Pancreas (tissue), 10 donors: ENCODE data around the gene SLC22A17. TPM values are rescaled to one million over a fixed set of nuclear protein-coding genes. Genes with fewer than 3 reads are reported as not detected.

Source experiments
- ATAC-seq, 4 donors: fragments of 200-7000 bp; cut with Tn5 transposase; one replicate each; pipeline versions ENCODE4 v1.8.0 to v1.9.1; 2020; ENCODE audit warnings: mild to moderate bottlenecking in 4 of 4, moderate library complexity in 4 of 4
- DNase-seq, 6 donors: peaks; one replicate each; pipeline ENCODE4 v3.0.0-alpha.2; 2020
- FAIRE-seq: peaks from 2 replicates; lab custom pipeline; 2012; peaks lifted over from hg19 to GRCh38; lab: Jason Lieb, UNC
- H3K27ac ChIP-seq, 4 donors: fragments of 200-600 bp; sonication (generic); 1 replicate in 3 of 4; 2 replicates in 1 of 4; pipeline versions ENCODE4 v1.5.0 to v1.8.0; 2020
- H3K27me3 ChIP-seq, 4 donors: fragments of 200-600 bp; one replicate each; pipeline ENCODE4 v1.8.0; 2021
- H3K36me3 ChIP-seq, 3 donors: fragments of 200-600 bp; sonication (generic) in 1 of 3; one replicate each; pipeline versions ENCODE4 v1.5.0 to v1.8.0; 2020 to 2021
- H3K4me1 ChIP-seq, 3 donors: fragments of 200-600 bp; one replicate each; pipeline ENCODE4 v1.8.0; 2021
- H3K4me3 ChIP-seq, 4 donors: fragments of 200-600 bp; sonication (generic) in 2 of 4; one replicate each; pipeline versions ENCODE4 v1.5.0 to v1.8.0; 2020 to 2021
- H3K9me3 ChIP-seq, 4 donors: fragments of 200-600 bp; one replicate each; pipeline ENCODE4 v1.8.0; 2021
- WGBS, 2 donors: extraction: QIAGEN DNeasy Blood & Tissue Kit; methylation state at CpG; one replicate each; pipeline ENCODE4 v1.1.7; 2013; 5-methylcytosine and 5-hydroxymethylcytosine counted together
- intact Hi-C, 3 donors: fragments of 100-400 bp; cut with DNase I; formaldehyde crosslinking; loops; one replicate each; pipeline versions ENCODE4 v1.11.1 to v1.14.2; 2022
- polyA plus RNA-seq, 2 donors: library from polyadenylated mRNA; stranded (reverse); fragments of 200-250 nt; gene quantifications; one replicate each; pipeline ENCODE4 v1.2.3, GENCODE V29; 2013
- total RNA-seq, 6 donors: library from RNA; stranded (reverse); fragmentation: NEBNext Ultra II Directional in 4 of 6; extraction: Animal tissue kit (Norgen Biotek cat#: 25700) in 4 of 6; gene quantifications; one replicate each; pipeline versions ENCODE4 v1.2.1 to v1.2.4, GENCODE V29; 2021 to 2023
- TF ChIP-seq, protein P1 (sequence below), 4 donors: fragments of 200-600 bp; sonication (generic) in 3 of 4; IDR thresholded peaks; one replicate each; pipeline versions ENCODE4 v1.5.0 to v1.8.0; 2021; ENCODE audit warnings: antibody characterized with exemption in 4 of 4
- donor health status: healthy with polysubstance abuse.
- donor health status: DM: no; HTN: no; CAD: no; lungs with moderate emphysema.
- donor health status: DM: no; HTN: no; CAD: no.
- donor health status: control.
- donor health status: control.
- donor health status: Bipolar disorder and iron deficiency.
- donor health status: DM: yes; HTN: yes; CAD: no.
- donor health status: DM: no; HTN: no; CAD: no.
- donor health status: DM: no; HTN: no; CAD: no.
- donor health status: DM: yes; HTN: yes; CAD: no.

Gene SLC22A17
- total and polyA plus RNA-seq, 8 donors: 6.4 to 90.7 (median 14.8) TPM

DNA sequence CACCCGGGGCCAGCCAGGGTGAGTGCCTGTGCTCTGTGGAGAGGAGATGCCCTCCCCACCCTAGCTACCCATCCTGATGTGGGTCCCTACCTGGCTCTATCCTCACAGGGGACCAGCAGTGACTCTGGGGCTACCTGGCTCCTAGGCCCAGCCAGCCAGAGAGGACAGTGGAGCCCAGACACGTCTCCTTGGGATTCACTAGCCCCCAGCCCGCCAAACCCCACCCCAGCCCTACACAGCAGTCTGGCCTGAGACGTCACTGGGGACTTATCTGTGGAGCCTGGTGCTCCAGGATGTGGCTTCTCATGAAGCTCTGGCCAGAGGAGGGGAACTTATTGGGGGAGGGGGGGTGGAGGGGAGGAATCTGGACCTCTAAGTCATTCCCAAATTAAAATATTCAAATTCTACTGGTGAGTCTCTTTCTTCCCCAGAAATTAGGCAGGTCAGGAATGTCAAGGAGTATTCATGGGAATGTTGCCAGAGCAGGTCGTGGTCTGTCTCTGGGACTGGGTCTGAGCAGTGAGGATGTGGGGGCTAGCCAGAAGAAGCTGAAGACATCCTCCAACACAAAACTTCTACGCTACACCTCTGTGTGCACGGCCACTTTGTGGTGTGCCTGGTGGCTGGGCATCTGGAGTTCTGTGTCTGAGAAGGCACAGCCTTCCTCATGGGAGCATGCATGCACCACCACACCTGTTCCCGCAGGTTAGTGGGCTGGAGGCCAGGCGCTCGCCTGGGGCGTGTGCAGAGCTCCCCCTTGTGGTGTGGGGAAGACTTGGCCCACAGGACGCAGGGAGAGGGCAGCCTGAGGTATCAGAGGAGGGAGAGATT lies 26.9 kb upstream of the SLC22A17 start:
- Histone ChIP-seq H3K27me3 (no peaks in the 10 kb centered on the region), H3K4me1 (peaks cover 0 to 3% (median 0%) of the 10 kb centered on the region in 3 donors), H3K4me3 (no peak overlapping the region), H3K9me3 (no peaks in the 10 kb centered on the region), H3K36me3 (no peaks in the 10 kb centered on the region), H3K27ac (no peak overlapping the region)
- intact Hi-C loops: loop anchor here in 2 of 3 donors (5.0 kb wide), 2 partner anchors 52 to 112 kb away; no protein-coding TSS in a partner anchor
- ATAC-seq (peak; percentile 88 to 100 (median 98)), FAIRE-seq (no peak), DNase-seq (peak; percentile 83 to 96 (median 92))
- TF ChIP-seq, protein P1, sequence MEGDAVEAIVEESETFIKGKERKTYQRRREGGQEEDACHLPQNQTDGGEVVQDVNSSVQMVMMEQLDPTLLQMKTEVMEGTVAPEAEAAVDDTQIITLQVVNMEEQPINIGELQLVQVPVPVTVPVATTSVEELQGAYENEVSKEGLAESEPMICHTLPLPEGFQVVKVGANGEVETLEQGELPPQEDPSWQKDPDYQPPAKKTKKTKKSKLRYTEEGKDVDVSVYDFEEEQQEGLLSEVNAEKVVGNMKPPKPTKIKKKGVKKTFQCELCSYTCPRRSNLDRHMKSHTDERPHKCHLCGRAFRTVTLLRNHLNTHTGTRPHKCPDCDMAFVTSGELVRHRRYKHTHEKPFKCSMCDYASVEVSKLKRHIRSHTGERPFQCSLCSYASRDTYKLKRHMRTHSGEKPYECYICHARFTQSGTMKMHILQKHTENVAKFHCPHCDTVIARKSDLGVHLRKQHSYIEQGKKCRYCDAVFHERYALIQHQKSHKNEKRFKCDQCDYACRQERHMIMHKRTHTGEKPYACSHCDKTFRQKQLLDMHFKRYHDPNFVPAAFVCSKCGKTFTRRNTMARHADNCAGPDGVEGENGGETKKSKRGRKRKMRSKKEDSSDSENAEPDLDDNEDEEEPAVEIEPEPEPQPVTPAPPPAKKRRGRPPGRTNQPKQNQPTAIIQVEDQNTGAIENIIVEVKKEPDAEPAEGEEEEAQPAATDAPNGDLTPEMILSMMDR (IDR thresholded peaks at IDR 0.05): peak; percentile 86 to 94 (median 92)
- WGBS, 2 donors: 19 to 21% methylated on average over 12 of the region's 12 CpGs

- FAIRE-seq (no peak), ATAC-seq (no peak), DNase-seq (no peak)
- TF ChIP-seq, protein P1 (IDR thresholded peaks at IDR 0.05): no peak
- intact Hi-C loops: loop anchor here in 1 of 3 donors (5.0 kb wide), 1 partner anchor 51 kb away; no protein-coding TSS in a partner anchor
- Histone ChIP-seq H3K4me3 (no peak overlapping the region), H3K27me3 (no peaks in the 10 kb centered on the region), H3K4me1 (peaks cover 0 to 3% (median 0%) of the 10 kb centered on the region in 3 donors), H3K27ac (no peak overlapping the region), H3K9me3 (no peaks in the 10 kb centered on the region), H3K36me3 (no peaks in the 10 kb centered on the region)
- 73 to 82% methylated on average over 11 of the region's 11 CpGs for WGBS, 2 donors
These were observed 26.0 kb upstream of the SLC22A17 start for GRCh38 chr14:23378612-23379220.

GRCh38 chr14:23377573-23378563 lies 25.2 kb upstream of the SLC22A17 start:
- H3K4me3 ChIP-seq: no peak overlapping the region
- intact Hi-C loops: loop anchor here in 1 of 3 donors (5.0 kb wide), 1 partner anchor 51 kb away; no protein-coding TSS in a partner anchor
- no peaks in the 10 kb centered on the region for H3K36me3 ChIP-seq
- ATAC-seq (no peak), FAIRE-seq (no peak), DNase-seq (no peak)
- H3K4me1 ChIP-seq: peaks cover 0 to 3% (median 0%) of the 10 kb centered on the region in 3 donors
- 81 to 82% methylated on average over 14 of the region's 14 CpGs for WGBS, 2 donors
- no peak overlapping the region for H3K27ac ChIP-seq
- no peaks in the 10 kb centered on the region for H3K27me3 ChIP-seq
- H3K9me3 ChIP-seq: no peaks in the 10 kb centered on the region
- TF ChIP-seq, protein P1 (IDR thresholded peaks at IDR 0.05): no peak

DNA sequence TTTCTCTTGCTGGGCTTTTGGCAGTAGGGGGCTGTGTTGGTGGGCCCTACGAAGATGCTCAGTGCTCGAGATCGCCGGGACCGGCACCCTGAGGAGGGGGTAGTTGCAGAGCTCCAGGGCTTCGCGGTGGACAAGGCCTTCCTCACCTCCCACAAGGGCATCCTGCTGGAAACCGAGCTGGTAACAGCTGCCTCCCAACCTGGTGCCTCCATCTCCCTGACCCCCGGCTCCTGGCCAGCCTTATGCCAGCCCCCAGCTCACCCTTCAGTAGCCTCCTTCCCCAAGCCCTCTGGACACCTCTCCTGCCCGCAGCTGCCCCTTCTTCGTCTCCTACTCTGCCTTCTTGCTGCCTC lies 24.5 kb upstream of the SLC22A17 start:
- intact Hi-C loops: loop anchor here in 1 of 3 donors (5.0 kb wide), 1 partner anchor 50 kb away; no protein-coding TSS in a partner anchor
- 66 to 75% methylated on average over 11 of the region's 11 CpGs for WGBS, 2 donors
- no peaks in the 10 kb centered on the region for H3K9me3 ChIP-seq
- peaks cover 0 to 3% (median 0%) of the 10 kb centered on the region in 3 donors for H3K4me1 ChIP-seq
- FAIRE-seq (no peak), ATAC-seq (no peak), DNase-seq (no peak)
- H3K4me3 ChIP-seq: no peak overlapping the region
- TF ChIP-seq, protein P1 (IDR thresholded peaks at IDR 0.05): no peak
- H3K27ac ChIP-seq: no peak overlapping the region
- H3K36me3 ChIP-seq: no peaks in the 10 kb centered on the region
- H3K27me3 ChIP-seq: no peaks in the 10 kb centered on the region
